ENCODE measurements around the gene RGS10. TPM values are rescaled to one million over a fixed set of nuclear protein-coding genes. Genes with fewer than 3 reads are reported as not detected.

RGS10 gene
- total RNA-seq, 1 experiment from 2014 or later: 16.6 TPM

DNA sequence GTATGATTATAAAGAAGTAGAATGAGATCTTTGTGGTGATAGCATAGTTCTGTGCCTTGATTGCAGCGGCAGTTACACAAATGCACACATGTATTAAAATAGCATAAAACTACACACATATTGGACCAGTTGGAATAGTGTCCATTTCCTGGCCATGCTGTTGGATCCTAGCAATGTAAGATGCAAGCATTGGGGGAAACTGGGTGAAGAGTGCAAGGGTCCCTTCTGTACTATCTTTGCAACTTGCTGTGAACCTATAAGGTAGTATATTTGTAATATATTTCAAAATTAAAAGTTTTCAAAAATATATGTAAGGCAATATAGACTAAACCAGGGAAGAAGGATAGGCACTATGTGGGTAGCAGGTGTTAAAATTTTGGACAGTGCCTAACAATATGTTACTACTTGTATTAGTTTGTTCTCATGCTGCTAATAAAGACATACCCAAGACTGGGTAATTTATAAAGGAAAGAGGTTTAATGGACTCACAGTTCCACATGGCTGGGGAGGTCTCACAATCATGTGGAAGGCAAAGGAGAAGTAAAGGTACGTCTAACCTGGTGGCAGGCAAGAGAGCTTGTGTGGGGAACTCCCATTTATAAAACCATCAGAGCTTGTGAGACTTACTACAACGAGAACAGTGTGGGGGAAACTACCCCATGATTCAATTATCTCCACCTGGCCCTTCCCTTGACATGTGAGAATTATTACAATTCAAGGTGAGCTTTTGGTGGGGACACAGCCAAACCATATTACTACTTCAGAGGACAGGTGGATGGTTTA is 71.4 kb downstream of the RGS10 start:
- Histone ChIP-seq H3K4me3 (ENCODE audit: low read depth, low read length, poor library complexity, severe bottlenecking) (no peak overlapping the region), H3K27me3 (replicated peaks; ENCODE audit: insufficient read depth, low read depth, low read length, poor library complexity) (peaks cover 16% of the 10 kb centered on the region), H3K9me3 (ENCODE audit: low read depth, low read length, poor library complexity, severe bottlenecking) (no peaks in the 10 kb centered on the region), H3K36me3 (ENCODE audit: insufficient read depth, low read length, poor library complexity, severe bottlenecking) (no peaks in the 10 kb centered on the region), H3K27ac (ENCODE audit: low read depth, low read length, poor library complexity, severe bottlenecking) (no peak overlapping the region), H3K4me1 (ENCODE audit: insufficient read depth, low read length, poor library complexity, severe bottlenecking) (no peaks in the 10 kb centered on the region)
- ChIA-PET POLR2A (ENCODE audit: low non-redundant PET) (no interaction called here), CTCF (no interaction called here)
- no peak for DNase-seq (ENCODE audit: low spot score)
- intact Hi-C loops (cut with micrococcal nuclease; ENCODE audit: unreplicated experiment): no loop called here
- BruUV-seq (replicated peaks): no TSS peak
- TF ChIP-seq, protein P1, sequence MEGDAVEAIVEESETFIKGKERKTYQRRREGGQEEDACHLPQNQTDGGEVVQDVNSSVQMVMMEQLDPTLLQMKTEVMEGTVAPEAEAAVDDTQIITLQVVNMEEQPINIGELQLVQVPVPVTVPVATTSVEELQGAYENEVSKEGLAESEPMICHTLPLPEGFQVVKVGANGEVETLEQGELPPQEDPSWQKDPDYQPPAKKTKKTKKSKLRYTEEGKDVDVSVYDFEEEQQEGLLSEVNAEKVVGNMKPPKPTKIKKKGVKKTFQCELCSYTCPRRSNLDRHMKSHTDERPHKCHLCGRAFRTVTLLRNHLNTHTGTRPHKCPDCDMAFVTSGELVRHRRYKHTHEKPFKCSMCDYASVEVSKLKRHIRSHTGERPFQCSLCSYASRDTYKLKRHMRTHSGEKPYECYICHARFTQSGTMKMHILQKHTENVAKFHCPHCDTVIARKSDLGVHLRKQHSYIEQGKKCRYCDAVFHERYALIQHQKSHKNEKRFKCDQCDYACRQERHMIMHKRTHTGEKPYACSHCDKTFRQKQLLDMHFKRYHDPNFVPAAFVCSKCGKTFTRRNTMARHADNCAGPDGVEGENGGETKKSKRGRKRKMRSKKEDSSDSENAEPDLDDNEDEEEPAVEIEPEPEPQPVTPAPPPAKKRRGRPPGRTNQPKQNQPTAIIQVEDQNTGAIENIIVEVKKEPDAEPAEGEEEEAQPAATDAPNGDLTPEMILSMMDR (conservative IDR thresholded peaks at IDR 0.05; ENCODE audit: low read depth, low read length): no peak
- no peak for TF ChIP-seq EZH2 (IDR thresholded peaks at IDR 0.05; ENCODE audit: borderline replicate concordance, low read depth, low read length, poor library complexity, severe bottlenecking)

DNA sequence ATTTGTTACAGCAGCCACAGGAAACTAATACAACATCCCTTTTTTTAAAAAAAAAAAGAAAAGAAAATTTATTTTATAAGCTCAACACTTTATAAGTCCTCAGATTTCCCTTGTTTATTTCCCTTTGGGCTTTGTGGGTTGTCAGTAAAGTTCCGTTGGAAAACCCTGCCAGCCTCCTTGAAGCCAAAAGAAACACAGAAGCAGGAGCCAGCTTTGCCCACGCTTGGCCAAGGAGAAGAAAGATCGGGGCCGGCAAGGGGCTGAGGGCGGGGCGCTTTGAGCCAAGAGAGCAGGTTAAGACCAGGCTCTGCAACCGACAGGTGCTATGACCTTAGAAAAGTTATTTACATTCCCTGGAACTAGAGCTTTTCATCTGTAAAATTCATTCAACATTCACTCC is 72.7 kb downstream of the RGS10 start:
- BruUV-seq (replicated peaks): no TSS peak
- H3K4me3 ChIP-seq (ENCODE audit: low read depth, low read length, poor library complexity, severe bottlenecking): no peak overlapping the region
- no peak for DNase-seq (ENCODE audit: low spot score)
- CTCF ChIA-PET: interaction anchor here (0.6 kb wide), 1 partner anchor 24 kb away, joined by 4 read pairs; no protein-coding TSS in a partner anchor
- peaks cover 16% of the 10 kb centered on the region for H3K27me3 ChIP-seq (replicated peaks; ENCODE audit: insufficient read depth, low read depth, low read length, poor library complexity)
- no peak overlapping the region for H3K27ac ChIP-seq (ENCODE audit: low read depth, low read length, poor library complexity, severe bottlenecking)
- POLR2A ChIA-PET (ENCODE audit: low non-redundant PET): interaction anchor here (0.8 kb wide), 1 partner anchor 743 kb away, joined by 3 read pairs; no protein-coding TSS in a partner anchor
- TF ChIP-seq, protein P1 (conservative IDR thresholded peaks at IDR 0.05; ENCODE audit: low read depth, low read length): no peak
- TF ChIP-seq EZH2 (IDR thresholded peaks at IDR 0.05; ENCODE audit: borderline replicate concordance, low read depth, low read length, poor library complexity, severe bottlenecking): no peak
- no peaks in the 10 kb centered on the region for H3K36me3 ChIP-seq (ENCODE audit: insufficient read depth, low read length, poor library complexity, severe bottlenecking)
- no peaks in the 10 kb centered on the region for H3K4me1 ChIP-seq (ENCODE audit: insufficient read depth, low read length, poor library complexity, severe bottlenecking)
- no peaks in the 10 kb centered on the region for H3K9me3 ChIP-seq (ENCODE audit: low read depth, low read length, poor library complexity, severe bottlenecking)
- intact Hi-C loops (cut with micrococcal nuclease; ENCODE audit: unreplicated experiment): no loop called here

DNA sequence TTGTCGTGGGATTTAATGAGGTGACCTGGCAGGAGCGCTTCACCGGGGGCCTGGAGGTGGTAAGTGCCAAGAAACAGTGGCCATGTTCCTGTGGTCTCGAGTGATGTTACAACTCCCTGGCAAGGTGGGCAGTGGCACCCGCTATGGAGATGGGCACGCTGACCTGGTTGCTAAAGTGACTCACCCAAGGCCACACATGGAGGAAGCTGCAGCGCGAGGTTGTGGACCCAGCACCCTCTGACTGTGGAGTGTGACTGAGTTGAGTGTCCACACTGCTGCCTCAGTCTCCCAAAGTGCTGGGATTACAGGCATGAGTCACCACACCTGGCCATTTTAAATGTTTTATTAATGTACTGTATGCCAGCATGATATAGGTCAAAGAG is 73.2 kb downstream of the RGS10 start:
- no peak for TF ChIP-seq EZH2 (IDR thresholded peaks at IDR 0.05; ENCODE audit: borderline replicate concordance, low read depth, low read length, poor library complexity, severe bottlenecking)
- TF ChIP-seq, protein P1 (conservative IDR thresholded peaks at IDR 0.05; ENCODE audit: low read depth, low read length): no peak
- intact Hi-C loops (cut with micrococcal nuclease; ENCODE audit: unreplicated experiment): no loop called here
- BruUV-seq (replicated peaks): no TSS peak
- Histone ChIP-seq H3K9me3 (ENCODE audit: low read depth, low read length, poor library complexity, severe bottlenecking) (no peaks in the 10 kb centered on the region), H3K27me3 (replicated peaks; ENCODE audit: insufficient read depth, low read depth, low read length, poor library complexity) (peaks cover 16% of the 10 kb centered on the region), H3K27ac (ENCODE audit: low read depth, low read length, poor library complexity, severe bottlenecking) (no peak overlapping the region), H3K4me3 (ENCODE audit: low read depth, low read length, poor library complexity, severe bottlenecking) (no peak overlapping the region), H3K36me3 (ENCODE audit: insufficient read depth, low read length, poor library complexity, severe bottlenecking) (no peaks in the 10 kb centered on the region), H3K4me1 (ENCODE audit: insufficient read depth, low read length, poor library complexity, severe bottlenecking) (no peaks in the 10 kb centered on the region)
- ChIA-PET CTCF (no interaction called here), POLR2A (ENCODE audit: low non-redundant PET) (no interaction called here)
- no peak for DNase-seq (ENCODE audit: low spot score)
